ENCODE measurements around the gene TECTA.

- TF ChIP-seq CTCF (optimal IDR thresholded peaks at IDR 0.05 in 1 of 3, IDR thresholded peaks at IDR 0.05 in 1 of 3, conservative IDR thresholded peaks at IDR 0.05 in 1 of 3; ENCODE audit: extremely low read depth in 1 of 3, insufficient read depth in 2 of 3, low read length in 3 of 3) (no peak), EZH2 (IDR thresholded peaks at IDR 0.05; ENCODE audit: low read length) (no peak)
Observed at GRCh38 chr11:121213362-121213893, 112.4 kb downstream of the TECTA start.
